ENCODE data around the gene MELTF.

Gene MELTF

GRCh38 chr3:197031315-197032285 is 2.0 kb upstream of the MELTF start:
- H3K4me3 ChIP-seq (ENCODE audit: low read length), result no peak overlapping the region
- DNase-seq (ENCODE audit: low read depth), result peak; percentile 96
- TF ChIP-seq CTCF (conservative IDR thresholded peaks at IDR 0.05; ENCODE audit: low read length), result no peak

- no peak overlapping the region for H3K4me3 ChIP-seq (ENCODE audit: low read length)
- no peak for TF ChIP-seq CTCF (conservative IDR thresholded peaks at IDR 0.05; ENCODE audit: low read length)
These were observed 1.0 kb upstream of the MELTF start for GRCh38 chr3:197030379-197031314.

GRCh38 chr3:197028728-197029510 is 698 bp downstream of the MELTF start:
- DNase-seq (ENCODE audit: low read depth), result no peak
- peak overlapping the region; percentile 52 for H3K4me3 ChIP-seq (ENCODE audit: low read length)
- TF ChIP-seq CTCF (conservative IDR thresholded peaks at IDR 0.05; ENCODE audit: low read length), result no peak

More at GRCh38 chr3:197030379-197031314, 1.0 kb upstream of the MELTF start:
- DNase-seq (ENCODE audit: low read depth), result no peak

- no peak overlapping the region for H3K4me3 ChIP-seq (ENCODE audit: low read length)
- no peak for DNase-seq (ENCODE audit: low read depth)
- no peak for TF ChIP-seq CTCF (conservative IDR thresholded peaks at IDR 0.05; ENCODE audit: low read length)
These were observed 1.5 kb downstream of the MELTF start for GRCh38 chr3:197027896-197028727.

- no peak for DNase-seq (ENCODE audit: low read depth)
- no peak for TF ChIP-seq CTCF (conservative IDR thresholded peaks at IDR 0.05; ENCODE audit: low read length)
- no peak overlapping the region for H3K4me3 ChIP-seq (ENCODE audit: low read length)
These were observed 2.3 kb downstream of the MELTF start for GRCh38 chr3:197027151-197027895.

Measured in AG10803 (cell line).